Natural killer cell (primary cell): ENCODE results near the gene BCAS3. TPM values are rescaled to one million over a fixed set of nuclear protein-coding genes. Genes with fewer than 3 reads are reported as not detected.

Experiments
- ATAC-seq, 3 donors: fragments of 150-1000 bp in 2 of 3; fragments of 200-7000 bp in 1 of 3; cut with Tn5 transposase; 1 replicate in 1 of 3; 2 replicates in 2 of 3; pipeline ENCODE4 v1.10.0; 2021; ENCODE audit warnings: mild to moderate bottlenecking in 2 of 3, moderate library complexity in 2 of 3
- DNase-seq, 2 donors: peaks; one replicate each; pipeline versions ENCODE4 v3.0.0 to v3.0.0-alpha.2; 2013 to 2021; ENCODE audit warnings: mixed read lengths in 1 of 2
- H3K27ac ChIP-seq: one replicate; pipeline ENCODE4 v1.5.1; 2013; ENCODE audit warnings: mild to moderate bottlenecking, low read length
- H3K27me3 ChIP-seq: one replicate; pipeline ENCODE4 v1.6.1; 2013; ENCODE audit warnings: low read length; ENCODE audit not compliant: control insufficient read depth, insufficient read depth
- H3K36me3 ChIP-seq: one replicate; pipeline ENCODE4 v1.6.1; 2013; ENCODE audit warnings: low read length; ENCODE audit not compliant: control insufficient read depth, insufficient read depth
- H3K4me1 ChIP-seq: one replicate; pipeline ENCODE4 v1.6.1; 2013; ENCODE audit warnings: low read length; ENCODE audit not compliant: control insufficient read depth, insufficient read depth
- H3K4me3 ChIP-seq: one replicate; pipeline ENCODE4 v1.5.1; 2013; ENCODE audit warnings: low read length
- H3K9me3 ChIP-seq: one replicate; pipeline ENCODE4 v1.6.1; 2013; ENCODE audit warnings: low read length; ENCODE audit not compliant: control insufficient read depth, insufficient read depth
- H3K27ac Mint-ChIP-seq, 2 donors: one replicate each; pipeline ENCODE4 v1.8.0; 2022; ENCODE audit warnings: mild to moderate bottlenecking in 2 of 2, mixed read lengths in 2 of 2, moderate library complexity in 1 of 2
- H3K27me3 Mint-ChIP-seq, 2 donors: one replicate each; pipeline ENCODE4 v1.8.0; 2022; ENCODE audit warnings: low read depth in 2 of 2, mixed read lengths in 2 of 2
- H3K36me3 Mint-ChIP-seq: one replicate; pipeline ENCODE4 v1.8.0; 2022; ENCODE audit warnings: mixed read lengths
- H3K4me1 Mint-ChIP-seq, 2 donors: one replicate each; pipeline ENCODE4 v1.8.0; 2022; ENCODE audit warnings: mixed read lengths in 2 of 2
- H3K4me3 Mint-ChIP-seq: one replicate; pipeline ENCODE4 v1.8.0; 2022; ENCODE audit warnings: mild to moderate bottlenecking, moderate library complexity, mixed read lengths
- H3K9me3 Mint-ChIP-seq, 2 donors: one replicate each; pipeline ENCODE4 v1.8.0; 2022; ENCODE audit warnings: mixed read lengths in 2 of 2
- WGBS: methylation state at CpG from one replicate; pipeline ENCODE4 v1.1.7; 2013; ENCODE audit warnings: missing lambda C conversion rate; ENCODE audit not compliant: insufficient coverage; 5-methylcytosine and 5-hydroxymethylcytosine counted together
- intact Hi-C: fragments of 100-400 bp; cut with micrococcal nuclease; formaldehyde crosslinking; loops from one replicate; pipeline ENCODE4 v1.14.2; 2022
- total RNA-seq, 4 donors: library from RNA; stranded (reverse); fragments of 120-200 nt in 1 of 4; gene quantifications; one replicate each; pipeline versions ENCODE4 v1.2.3 to v1.2.4, GENCODE V29; 2013 to 2022
- TF ChIP-seq, protein P1 (sequence below): fragments of 200-600 bp; IDR thresholded peaks from one replicate; pipeline ENCODE4 v1.8.0; 2022; ENCODE audit warnings: antibody characterized with exemption

BCAS3 gene
- total RNA-seq, 3 donors from 2014 or later (not counting 1 experiment from before 2014, with no cell fraction given), result 60.5 to 87.8 (median 72.0) TPM

DNA sequence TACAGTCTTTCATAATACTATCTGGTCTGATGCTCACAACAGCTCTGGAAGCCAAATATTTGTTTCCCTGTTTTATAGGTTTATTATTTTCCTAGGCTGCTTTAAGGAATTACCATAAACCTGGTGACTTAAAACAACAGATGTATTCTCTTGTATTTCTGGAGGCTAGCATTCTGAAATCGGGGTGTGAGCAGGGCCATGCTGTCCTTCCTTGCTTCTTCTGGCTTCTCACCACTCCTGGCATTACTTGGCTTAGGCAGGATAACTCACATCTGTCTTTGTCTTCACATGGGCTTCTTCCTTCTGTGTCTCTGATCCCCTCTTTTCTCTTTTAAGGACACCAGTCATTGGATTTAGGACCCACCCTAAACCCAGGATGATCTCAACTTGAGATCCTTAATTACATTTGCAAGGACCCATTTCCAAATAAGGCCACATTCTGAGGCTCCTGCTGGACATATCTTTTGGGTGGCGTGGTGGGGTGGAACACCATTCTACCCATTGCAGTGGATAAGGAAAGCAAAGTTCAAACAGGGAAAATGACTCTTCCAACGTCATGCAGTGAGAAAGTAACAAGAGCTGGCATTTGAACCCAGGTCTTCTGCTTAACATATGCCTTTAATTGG, 682.8 kb downstream of the BCAS3 start:
- no peak for ATAC-seq
- Mint-ChIP-seq H3K4me3 (no peak overlapping the region), H3K4me1 (no peaks in the 10 kb centered on the region), H3K36me3 (no peaks in the 10 kb centered on the region), H3K27ac (no peak overlapping the region), H3K9me3 (no peaks in the 10 kb centered on the region), H3K27me3 (no peaks in the 10 kb centered on the region)
- Histone ChIP-seq H3K27me3 (no peaks in the 10 kb centered on the region), H3K36me3 (no peaks in the 10 kb centered on the region), H3K27ac (no peak overlapping the region), H3K9me3 (no peaks in the 10 kb centered on the region), H3K4me1 (no peaks in the 10 kb centered on the region), H3K4me3 (no peak overlapping the region)
- TF ChIP-seq, protein P1, sequence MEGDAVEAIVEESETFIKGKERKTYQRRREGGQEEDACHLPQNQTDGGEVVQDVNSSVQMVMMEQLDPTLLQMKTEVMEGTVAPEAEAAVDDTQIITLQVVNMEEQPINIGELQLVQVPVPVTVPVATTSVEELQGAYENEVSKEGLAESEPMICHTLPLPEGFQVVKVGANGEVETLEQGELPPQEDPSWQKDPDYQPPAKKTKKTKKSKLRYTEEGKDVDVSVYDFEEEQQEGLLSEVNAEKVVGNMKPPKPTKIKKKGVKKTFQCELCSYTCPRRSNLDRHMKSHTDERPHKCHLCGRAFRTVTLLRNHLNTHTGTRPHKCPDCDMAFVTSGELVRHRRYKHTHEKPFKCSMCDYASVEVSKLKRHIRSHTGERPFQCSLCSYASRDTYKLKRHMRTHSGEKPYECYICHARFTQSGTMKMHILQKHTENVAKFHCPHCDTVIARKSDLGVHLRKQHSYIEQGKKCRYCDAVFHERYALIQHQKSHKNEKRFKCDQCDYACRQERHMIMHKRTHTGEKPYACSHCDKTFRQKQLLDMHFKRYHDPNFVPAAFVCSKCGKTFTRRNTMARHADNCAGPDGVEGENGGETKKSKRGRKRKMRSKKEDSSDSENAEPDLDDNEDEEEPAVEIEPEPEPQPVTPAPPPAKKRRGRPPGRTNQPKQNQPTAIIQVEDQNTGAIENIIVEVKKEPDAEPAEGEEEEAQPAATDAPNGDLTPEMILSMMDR, result no peak
- 87% methylated on average over 3 of the region's 3 CpGs for WGBS
- intact Hi-C loops, result no loop called here
- no peak for DNase-seq

DNA sequence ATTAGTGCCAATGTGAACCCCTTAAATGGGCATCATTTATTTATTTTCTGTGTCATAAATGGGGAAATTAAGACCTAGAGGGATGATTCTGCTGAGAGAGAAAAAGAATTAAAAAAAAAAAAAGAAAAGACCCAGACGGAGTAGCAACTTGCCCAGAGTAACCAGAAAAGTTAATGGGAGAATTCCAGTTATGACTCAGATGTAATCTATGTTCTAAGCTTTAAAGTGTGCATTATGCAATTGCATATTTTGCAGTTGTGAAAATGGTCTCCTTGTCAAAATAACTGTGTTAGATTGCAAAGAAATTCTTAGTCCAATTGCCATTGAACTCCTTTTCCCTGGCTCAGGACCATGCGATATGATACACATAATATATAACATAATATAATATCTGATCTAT, 683.4 kb downstream of the BCAS3 start:
- WGBS, result 73% methylated on average over 1 of the region's 2 CpGs
- TF ChIP-seq, protein P1, result no peak
- H3K27ac ChIP-seq, result no peak overlapping the region
- Mint-ChIP-seq H3K4me1 (no peaks in the 10 kb centered on the region), H3K27ac (no peak overlapping the region), H3K4me3 (no peak overlapping the region), H3K27me3 (no peaks in the 10 kb centered on the region), H3K9me3 (no peaks in the 10 kb centered on the region), H3K36me3 (no peaks in the 10 kb centered on the region)
- no peak overlapping the region for H3K4me3 ChIP-seq
- no peaks in the 10 kb centered on the region for H3K4me1 ChIP-seq
- H3K36me3 ChIP-seq, result no peaks in the 10 kb centered on the region
- H3K27me3 ChIP-seq, result no peaks in the 10 kb centered on the region
- DNase-seq, result no peak
- ATAC-seq, result no peak
- H3K9me3 ChIP-seq, result no peaks in the 10 kb centered on the region
- intact Hi-C loops, result no loop called here

DNA sequence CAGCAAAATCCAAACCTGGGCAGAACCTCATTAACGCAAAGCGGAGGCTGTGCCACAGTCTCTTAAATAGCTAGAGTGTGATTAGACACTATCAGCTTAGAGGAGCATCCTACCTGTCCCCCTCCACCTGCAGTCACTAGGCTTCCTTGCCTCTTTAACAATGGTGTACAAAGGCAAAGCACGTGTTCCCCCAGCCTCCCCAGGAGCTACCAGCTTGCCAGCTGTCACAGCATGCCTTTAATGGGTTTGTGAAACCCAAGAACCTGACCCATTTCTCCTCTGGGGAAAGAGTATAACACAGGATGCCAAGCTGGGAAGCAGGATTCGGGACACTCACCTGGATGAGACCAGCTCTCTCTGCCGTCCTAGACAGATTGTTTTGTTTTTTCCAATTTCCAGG, 684.7 kb downstream of the BCAS3 start:
- Mint-ChIP-seq H3K4me3 (no peak overlapping the region), H3K9me3 (no peaks in the 10 kb centered on the region), H3K4me1 (no peaks in the 10 kb centered on the region), H3K36me3 (no peaks in the 10 kb centered on the region), H3K27ac (no peak overlapping the region), H3K27me3 (no peaks in the 10 kb centered on the region)
- Histone ChIP-seq H3K4me3 (no peak overlapping the region), H3K4me1 (no peaks in the 10 kb centered on the region), H3K27me3 (no peaks in the 10 kb centered on the region), H3K9me3 (no peaks in the 10 kb centered on the region), H3K27ac (no peak overlapping the region), H3K36me3 (no peaks in the 10 kb centered on the region)
- no peak for ATAC-seq
- 93% methylated on average over 5 of the region's 5 CpGs for whole genome bisulfite sequencing
- no peak for DNase-seq
- TF ChIP-seq, protein P1, result no peak
- intact Hi-C loops, result no loop called here
